Activated naive CD8-positive, alpha-beta T cell treated with anti-CD3 and anti-CD28 coated beads, Interleukin-2, amount 50 U/mL, for 16 hours (primary cell): Measurements from ENCODE around the gene NID2.

Experiments used
- DNase-seq: peaks from one replicate; pipeline ENCODE4 v3.0.0-alpha.2; 2020; ENCODE audit warnings: low read depth, low spot score

The NID2 gene

DNA sequence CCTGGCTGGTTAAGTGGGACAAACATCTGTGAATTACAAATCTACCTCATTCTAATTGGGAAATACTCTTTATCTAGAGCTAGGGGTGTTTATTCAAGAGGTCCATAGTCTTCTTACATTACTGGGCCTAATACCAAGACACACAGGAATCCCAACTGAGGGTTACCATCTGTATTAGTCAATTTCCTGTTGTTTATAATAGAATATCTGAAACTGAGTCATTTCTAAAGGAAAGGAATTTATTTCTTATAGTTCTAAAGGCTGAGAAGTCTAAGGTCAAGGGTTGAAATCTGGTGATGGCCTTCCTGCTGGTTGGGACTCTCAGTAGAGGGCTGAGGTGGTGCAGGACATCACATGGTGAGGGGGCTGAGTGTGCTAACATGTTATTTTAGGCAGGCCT is 43.5 kb downstream of the NID2 start:
- no peak for DNase-seq

GRCh38 chr14:52023518-52023917 is 45.3 kb downstream of the NID2 start:
- no peak for DNase-seq

- DNase-seq = no peak
Measured at GRCh38 chr14:52021957-52022600, 46.8 kb downstream of the NID2 start.

DNA sequence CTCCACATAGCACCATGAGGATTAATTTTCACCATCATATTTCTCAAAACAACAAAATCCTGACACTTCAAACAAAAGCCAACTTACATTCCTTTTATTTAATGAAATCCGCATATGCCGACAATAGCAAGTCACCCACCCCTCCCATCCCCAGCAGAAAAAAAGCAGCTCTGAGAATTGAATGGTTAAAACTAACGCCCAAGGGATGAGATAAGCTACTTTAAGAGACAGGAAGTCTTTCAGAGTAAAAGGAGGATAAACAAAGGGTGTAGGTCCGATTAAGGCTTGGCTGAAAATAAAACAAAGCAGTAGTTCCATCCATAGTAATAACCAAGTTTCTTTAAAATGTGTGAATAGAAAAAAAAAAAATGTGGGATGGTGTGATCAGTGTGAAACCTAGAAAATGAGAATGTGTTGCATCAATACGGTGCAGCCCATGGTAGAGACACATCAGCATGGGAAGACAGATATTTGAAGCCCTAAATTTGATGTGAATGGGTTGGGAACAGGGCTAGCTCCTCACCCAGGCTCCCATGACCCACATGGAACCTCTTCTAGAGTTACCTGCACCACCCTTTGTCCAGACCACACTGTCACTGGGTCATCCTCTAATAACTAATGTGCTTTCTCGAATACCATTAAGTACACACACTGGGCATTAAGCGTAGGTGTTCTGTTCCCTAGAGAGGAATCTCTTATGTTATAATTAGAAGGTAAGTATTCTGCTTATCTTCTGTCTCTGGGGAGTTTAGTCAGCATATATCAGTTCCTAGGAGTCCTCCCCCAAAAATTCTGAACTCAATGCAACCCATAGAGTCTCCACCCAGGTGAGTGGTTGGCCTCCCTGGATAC is 47.8 kb downstream of the NID2 start:
- DNase-seq = no peak

DNA sequence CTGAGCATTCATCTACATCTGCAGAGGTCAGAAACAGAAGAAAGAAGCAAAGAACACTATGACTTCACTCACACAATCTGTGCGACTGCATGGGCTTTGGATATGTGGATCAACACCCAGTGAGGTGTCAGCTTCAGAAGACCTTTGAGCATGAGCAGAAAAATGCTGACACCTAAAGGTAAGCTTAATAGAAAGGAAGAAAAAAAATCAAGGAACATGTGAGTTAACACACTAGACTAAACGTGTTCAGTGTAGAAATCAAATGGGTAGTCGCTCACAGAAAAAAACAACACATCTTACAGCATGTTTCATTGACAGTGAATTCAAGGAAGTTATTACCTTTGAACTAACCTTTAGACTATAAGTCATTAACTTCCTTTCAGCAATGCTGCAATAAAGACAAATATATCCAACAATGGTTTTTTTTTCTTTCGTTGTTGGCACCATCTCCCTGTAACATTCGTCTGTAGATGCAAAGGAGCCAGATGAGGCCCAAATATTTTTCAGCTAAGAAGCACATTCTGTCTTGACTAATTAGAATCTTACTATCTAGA is 48.6 kb downstream of the NID2 start:
- DNase-seq = no peak

DNA sequence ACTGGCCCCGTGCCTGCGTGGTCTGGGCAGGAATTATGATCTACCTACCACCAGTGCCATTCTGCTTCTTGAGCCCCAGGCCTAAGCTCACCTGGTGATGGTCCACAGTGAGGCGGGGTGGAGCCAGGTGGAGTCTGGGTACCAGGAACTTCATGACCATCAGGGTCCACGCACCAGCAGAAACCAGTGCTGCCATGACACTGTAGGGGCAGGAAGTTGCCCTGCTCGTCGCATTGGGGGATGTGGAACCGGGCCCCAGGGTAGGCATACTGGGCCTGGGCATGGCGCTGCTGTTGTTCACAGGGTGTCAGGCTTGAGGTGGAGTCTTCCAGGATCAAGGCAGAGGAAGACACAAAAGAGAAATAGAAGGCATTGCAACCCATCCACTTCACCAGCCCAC is 49.9 kb downstream of the NID2 start:
- DNase-seq = no peak

DNA sequence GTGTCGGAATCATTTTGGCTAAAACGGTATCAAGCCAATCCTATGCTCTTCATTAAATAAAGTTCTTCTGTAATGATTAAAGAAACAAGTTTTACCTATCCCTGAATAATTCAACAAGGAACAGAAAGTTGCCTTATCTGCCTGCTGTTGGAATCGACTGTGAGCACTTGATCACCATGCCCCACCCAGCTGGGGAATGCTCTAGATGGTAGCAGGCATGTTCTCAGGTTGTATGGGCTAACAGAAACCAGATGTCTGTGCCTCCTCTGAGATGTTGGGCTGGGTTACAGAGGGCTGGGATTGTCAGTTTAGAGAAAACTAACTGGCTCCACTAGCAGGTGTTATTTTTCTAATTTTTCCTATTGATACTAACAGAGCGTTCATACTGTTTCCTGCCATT is 50.6 kb downstream of the NID2 start:
- no peak for DNase-seq

DNA sequence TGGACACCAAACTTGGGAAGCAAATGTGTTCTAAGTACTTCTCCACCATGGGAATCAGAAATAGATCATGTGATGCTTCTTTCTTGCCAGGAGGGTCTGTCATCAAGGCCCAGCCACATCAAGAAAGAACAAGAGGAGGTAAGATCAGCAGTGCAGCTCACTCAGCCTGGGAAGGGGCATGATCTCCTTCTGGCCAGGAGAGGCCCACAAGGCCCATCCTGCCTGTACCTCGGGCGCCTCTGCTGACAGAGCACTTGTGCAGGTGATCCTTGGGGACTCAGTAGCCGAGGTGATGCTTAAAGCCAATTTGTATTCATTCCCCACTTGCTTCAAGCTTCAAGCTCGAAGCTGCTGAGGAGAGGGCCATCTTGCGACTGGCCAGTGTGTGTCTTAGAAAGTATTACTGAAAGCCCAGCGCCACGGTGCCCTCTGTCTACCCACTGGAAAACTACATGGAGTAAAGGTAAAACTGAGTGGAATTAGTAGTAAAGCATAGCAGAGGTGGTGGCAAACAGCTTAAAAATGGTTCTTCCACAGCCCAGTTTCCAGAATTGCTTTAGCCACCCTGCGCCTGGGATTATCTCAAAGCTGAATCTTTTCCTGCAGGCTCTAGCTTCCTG is 53.3 kb downstream of the NID2 start:
- DNase-seq = no peak

GRCh38 chr14:52014601-52015267 is 54.1 kb downstream of the NID2 start:
- no peak for DNase-seq

DNA sequence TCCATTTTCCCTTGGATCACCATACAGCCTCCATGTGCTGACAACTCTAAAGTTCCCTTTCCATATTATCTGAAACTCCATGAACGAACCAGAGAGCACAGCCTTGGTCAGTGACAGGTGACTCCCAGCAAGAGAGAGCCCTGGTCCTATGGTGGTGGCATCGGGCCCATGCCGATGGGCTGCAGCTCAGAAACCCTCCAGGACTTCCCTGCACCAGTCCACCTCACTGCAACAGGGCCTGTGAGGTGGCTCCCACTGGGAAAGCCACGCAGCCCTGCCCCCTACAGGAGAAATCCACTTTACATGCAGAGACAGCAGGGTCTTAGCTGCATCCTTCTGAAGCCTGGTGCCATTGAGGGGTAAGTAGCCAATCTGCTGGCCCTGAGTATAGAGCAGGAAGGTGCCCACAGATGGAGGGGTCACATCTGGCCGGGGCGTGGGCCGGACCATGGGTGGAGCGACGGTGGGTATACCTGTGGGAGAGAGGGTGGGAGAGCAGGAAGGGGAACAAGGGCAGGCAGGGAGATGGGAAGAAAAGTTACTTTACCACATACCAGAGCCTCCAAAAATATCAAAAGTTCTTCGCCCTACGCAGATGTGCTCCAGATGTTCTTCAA is 54.8 kb downstream of the NID2 start:
- DNase-seq = no peak

DNA sequence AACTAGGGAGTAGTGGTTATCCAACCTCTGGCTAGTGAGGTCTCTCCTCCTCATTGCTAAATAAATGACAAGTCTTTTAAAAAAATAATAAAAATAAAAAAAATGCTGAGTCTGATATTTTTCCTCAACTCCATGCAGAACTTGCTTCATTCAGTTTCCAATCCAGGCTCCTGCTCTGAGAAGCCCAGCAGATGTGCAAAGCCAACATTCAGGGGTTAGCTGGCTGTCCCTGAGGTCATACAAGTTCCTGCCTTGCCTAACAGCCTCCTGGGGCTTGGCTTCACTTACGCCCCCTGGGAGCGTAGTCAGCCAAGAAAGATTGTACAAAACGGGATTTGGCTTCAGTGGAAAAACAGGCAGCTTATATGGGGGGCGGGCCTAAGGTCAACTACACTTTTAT is 56.2 kb downstream of the NID2 start:
- no peak for DNase-seq

DNA sequence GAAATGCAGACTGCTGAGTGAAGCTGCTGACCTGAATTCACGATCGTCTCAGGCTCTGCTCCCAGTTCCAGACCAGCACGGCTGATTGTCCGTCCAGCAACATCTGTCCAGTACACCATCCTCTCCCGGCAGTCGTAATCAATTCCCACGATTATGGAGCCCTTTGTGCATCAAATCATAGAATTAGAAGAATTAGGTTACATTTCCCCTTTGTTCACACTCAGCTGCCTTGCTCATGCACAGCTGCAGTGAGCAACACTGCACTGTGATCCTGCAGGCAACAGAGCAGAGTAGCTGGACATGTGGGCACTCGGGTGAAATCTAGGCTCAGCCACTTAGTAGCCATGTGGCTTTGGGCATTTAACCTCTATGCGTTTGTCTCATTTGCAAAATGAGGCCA is 57.3 kb downstream of the NID2 start:
- DNase-seq = no peak

DNA sequence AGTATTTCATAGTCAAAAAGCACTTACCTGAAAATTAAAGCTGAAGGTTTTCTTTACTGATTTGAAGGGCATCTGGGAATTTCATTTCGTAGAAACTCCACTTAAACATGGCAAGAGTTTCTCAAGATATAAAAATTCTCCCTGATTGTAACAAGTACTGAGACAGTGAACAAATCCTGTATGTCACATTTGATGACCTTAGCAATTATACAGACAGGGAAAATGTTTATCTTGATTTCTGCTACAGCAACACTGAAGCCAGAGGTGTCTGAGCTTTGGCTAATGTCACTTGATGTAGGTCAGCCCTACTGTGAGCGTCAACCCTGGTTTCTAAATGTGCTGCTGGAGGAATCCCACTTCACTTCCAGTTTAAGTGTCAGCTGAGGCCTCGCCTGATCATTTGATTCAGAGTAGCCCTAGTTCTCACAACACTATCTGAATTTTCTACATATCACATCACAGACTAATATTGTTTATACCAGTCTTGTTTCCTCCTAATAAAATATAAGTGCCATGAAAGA is 58.6 kb downstream of the NID2 start:
- no peak for DNase-seq

DNA sequence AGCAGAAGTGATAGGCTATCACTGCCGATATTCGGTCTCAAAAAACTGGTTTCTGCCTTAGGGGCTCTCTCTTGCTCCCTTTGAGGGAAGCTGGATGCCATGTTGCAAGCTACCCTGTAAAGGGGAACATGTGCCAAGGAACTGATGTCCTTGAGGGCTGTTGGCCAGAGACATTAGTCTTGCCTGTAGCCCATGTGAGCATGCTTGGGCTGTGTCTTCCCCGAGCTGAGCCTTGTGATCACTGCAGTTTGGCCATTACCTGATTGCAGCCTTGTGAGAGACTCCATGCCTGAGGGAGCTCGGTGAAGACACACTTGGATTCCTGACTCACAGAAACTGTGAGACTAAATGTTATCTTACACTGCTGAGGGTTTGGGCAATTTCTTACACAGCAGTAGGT is 60.7 kb downstream of the NID2 start:
- no peak for DNase-seq

DNA sequence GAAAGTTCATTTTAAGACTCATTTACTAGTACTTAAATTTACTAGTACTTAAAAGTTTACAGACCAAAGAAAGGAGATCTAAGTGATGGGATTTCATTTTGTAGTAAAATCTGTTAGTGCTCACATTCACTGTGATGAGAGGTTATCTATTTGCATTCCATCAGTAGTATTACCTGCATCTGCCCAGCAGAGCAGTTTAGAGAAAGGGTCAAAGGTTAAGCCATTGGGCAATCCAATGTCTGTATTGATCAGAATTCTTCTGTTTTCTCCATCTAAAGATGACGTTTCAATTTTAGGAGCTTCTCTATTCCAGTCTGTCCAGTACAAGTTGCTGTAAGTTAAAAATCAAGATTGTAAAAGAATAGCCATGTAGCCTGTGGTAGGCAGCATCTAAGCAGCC is 61.2 kb downstream of the NID2 start:
- DNase-seq = no peak

- no peak for DNase-seq
Measured at GRCh38 chr14:52007211-52007610, 61.6 kb downstream of the NID2 start.

GRCh38 chr14:52006361-52006760 is 62.5 kb downstream of the NID2 start:
- DNase-seq = no peak

GRCh38 chr14:52005625-52006024 is 63.2 kb downstream of the NID2 start:
- DNase-seq = no peak

- DNase-seq = no peak
Measured at GRCh38 chr14:52003324-52003723, 65.5 kb downstream of the NID2 start.

DNA sequence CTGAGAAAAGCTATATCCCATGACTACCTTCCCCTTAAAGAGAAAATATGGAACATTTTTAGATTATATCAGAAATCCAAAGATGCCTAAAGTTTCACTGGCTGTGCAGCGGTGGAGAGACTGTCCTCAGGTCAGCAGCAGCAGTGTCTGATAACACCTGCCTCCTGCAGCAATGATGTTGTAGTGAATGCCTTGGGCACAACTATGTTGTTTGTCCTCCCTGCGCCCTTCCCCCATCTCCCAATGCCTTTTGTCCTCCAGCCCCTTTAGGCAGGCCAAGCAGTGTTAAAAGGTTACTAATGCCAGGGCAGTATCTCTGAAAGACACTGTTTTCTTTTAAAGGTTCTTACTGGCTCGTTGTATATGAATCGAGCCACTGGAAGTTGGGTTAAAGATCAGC is 66.3 kb downstream of the NID2 start:
- no peak for DNase-seq

DNA sequence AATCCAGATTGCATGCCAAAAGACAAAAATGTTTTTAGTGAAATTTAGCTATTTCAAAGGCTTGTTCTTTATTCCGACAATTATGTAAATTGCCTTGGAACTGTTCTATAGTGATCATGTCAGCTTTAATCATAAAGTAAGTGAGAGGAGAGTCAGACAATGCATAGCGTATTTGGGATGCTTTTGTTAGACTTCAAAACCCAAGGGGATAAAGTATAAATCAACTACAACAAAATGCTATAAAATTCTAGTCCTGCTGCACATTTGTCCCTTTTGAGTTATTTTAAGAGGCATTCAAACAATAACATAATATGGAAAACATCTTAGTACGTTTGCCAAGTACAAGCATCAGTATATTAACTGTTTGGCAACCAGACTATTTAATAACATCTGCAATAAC is 68.2 kb downstream of the NID2 start:
- no peak for DNase-seq
